CD14-positive monocyte (primary cell): ENCODE results near the gene C19orf44. TPM values are rescaled to one million over a fixed set of nuclear protein-coding genes. Genes with fewer than 3 reads are reported as not detected.

Experiments used
- DNase-seq, 3 donors: peaks; one replicate each; pipeline ENCODE4 v3.0.0-alpha.2; 2011 to 2022
- H2AFZ ChIP-seq: 2 replicates; pipeline ENCODE4 v1.6.0; 2012; ENCODE audit warnings: mild to moderate bottlenecking, low read depth, low read length, inconsistent platforms; ENCODE audit not compliant: insufficient read depth, poor library complexity, severe bottlenecking
- H3K27ac ChIP-seq, 2 donors: 1 replicate in 1 of 2; 2 replicates in 1 of 2; pipeline ENCODE4 v1.5.1; 2012 to 2013; ENCODE audit warnings: low read length in 2 of 2, control low read depth in 1 of 2, inconsistent platforms in 1 of 2, low read depth in 1 of 2, mild to moderate bottlenecking in 1 of 2
- H3K27me3 ChIP-seq, 2 donors: one replicate each; pipeline versions ENCODE4 v1.6.0 to v1.6.1; 2011 to 2013; ENCODE audit warnings: low read length in 2 of 2; ENCODE audit not compliant: control insufficient read depth in 2 of 2, insufficient read depth in 2 of 2
- H3K36me3 ChIP-seq, 2 donors: replicated peaks in 1 of 2; 1 replicate in 1 of 2; 2 replicates in 1 of 2; pipeline versions ENCODE4 v1.5.1 to v1.6.1; 2012 to 2013; ENCODE audit warnings: low read length in 2 of 2, control low read depth in 1 of 2, inconsistent platforms in 1 of 2, mild to moderate bottlenecking in 1 of 2; ENCODE audit not compliant: insufficient read depth in 2 of 2, control insufficient read depth in 1 of 2
- H3K4me1 ChIP-seq, 2 donors: 1 replicate in 1 of 2; 2 replicates in 1 of 2; pipeline versions ENCODE4 v1.5.1 to v1.6.1; 2012 to 2013; ENCODE audit warnings: low read length in 2 of 2, control low read depth in 1 of 2, inconsistent platforms in 1 of 2, mild to moderate bottlenecking in 1 of 2, moderate library complexity in 1 of 2; ENCODE audit not compliant: insufficient read depth in 2 of 2, control insufficient read depth in 1 of 2
- H3K4me2 ChIP-seq: replicated peaks from 2 replicates; pipeline ENCODE3; 2012; ENCODE audit warnings: low read length, moderate library complexity, mild to moderate bottlenecking; ENCODE audit not compliant: poor library complexity, severe bottlenecking; ENCODE audit errors: extremely low read depth
- H3K4me3 ChIP-seq, 3 experiments: fragments of 200-600 bp in 1 of 3; sonication (generic) in 1 of 3; replicated peaks in 1 of 3; 1 replicate in 2 of 3; 2 replicates in 1 of 3; pipeline ENCODE4 v1.5.1; 2011 to 2013; ENCODE audit warnings: low read length in 3 of 3, mild to moderate bottlenecking in 3 of 3, control low read depth in 2 of 3, low read depth in 2 of 3, inconsistent platforms in 1 of 3, moderate library complexity in 1 of 3
- H3K79me2 ChIP-seq: 2 replicates; pipeline ENCODE4 v1.6.0; 2012; ENCODE audit warnings: mild to moderate bottlenecking, control low read depth, inconsistent platforms, low read length, moderate library complexity; ENCODE audit not compliant: insufficient read depth
- H3K9ac ChIP-seq: 2 replicates; pipeline ENCODE4 v1.6.0; 2017; ENCODE audit warnings: low read length, mild to moderate bottlenecking; ENCODE audit not compliant: insufficient read depth, poor library complexity, severe bottlenecking
- H3K9me3 ChIP-seq, 2 donors: replicated peaks in 1 of 2; 1 replicate in 1 of 2; 2 replicates in 1 of 2; pipeline versions ENCODE4 v1.5.1 to v1.6.1; 2012 to 2013; ENCODE audit warnings: low read length in 2 of 2, control low read depth in 1 of 2; ENCODE audit not compliant: control insufficient read depth in 1 of 2, insufficient read depth in 1 of 2
- H4K20me1 ChIP-seq: 2 replicates; pipeline ENCODE4 v1.6.0; 2012; ENCODE audit warnings: mild to moderate bottlenecking, low read length, control low read depth, moderate library complexity; ENCODE audit not compliant: insufficient read depth
- H3K27ac Mint-ChIP-seq, 7 donors: one replicate each; pipeline ENCODE4 v1.8.0; 2020; ENCODE audit warnings: mild to moderate bottlenecking in 7 of 7, mixed read lengths in 7 of 7, moderate library complexity in 6 of 7, inconsistent platforms in 2 of 7
- H3K27me3 Mint-ChIP-seq, 3 donors: one replicate each; pipeline ENCODE4 v1.8.0; 2021 to 2022; ENCODE audit warnings: low read depth in 3 of 3, mild to moderate bottlenecking in 3 of 3, mixed read lengths in 3 of 3, moderate library complexity in 3 of 3, inconsistent platforms in 1 of 3
- H3K36me3 Mint-ChIP-seq, 2 donors: one replicate each; pipeline ENCODE4 v1.8.0; 2020; ENCODE audit warnings: mixed read lengths in 2 of 2, inconsistent platforms in 1 of 2, mild to moderate bottlenecking in 1 of 2
- H3K4me1 Mint-ChIP-seq: one replicate; pipeline ENCODE4 v1.8.0; 2020; ENCODE audit warnings: mild to moderate bottlenecking, mixed read lengths
- H3K4me3 Mint-ChIP-seq, 2 donors: one replicate each; pipeline ENCODE4 v1.8.0; 2020; ENCODE audit warnings: mild to moderate bottlenecking in 2 of 2, mixed read lengths in 2 of 2, moderate library complexity in 1 of 2
- H3K9me3 Mint-ChIP-seq, 7 donors: one replicate each; pipeline ENCODE4 v1.8.0; 2020 to 2022; ENCODE audit warnings: mixed read lengths in 7 of 7, mild to moderate bottlenecking in 6 of 7, moderate library complexity in 6 of 7, inconsistent platforms in 2 of 7
- CTCF ChIP-seq: fragments of 200-600 bp; IDR thresholded peaks from one replicate; pipeline ENCODE4 v1.8.0; 2022; ENCODE audit warnings: antibody characterized with exemption, mild to moderate bottlenecking
- WGBS: methylation state at CpG from one replicate; pipeline ENCODE4 v1.1.5; 2013; ENCODE audit warnings: missing lambda C conversion rate; ENCODE audit not compliant: insufficient coverage; 5-methylcytosine and 5-hydroxymethylcytosine counted together
- intact Hi-C, 2 donors: fragments of 100-400 bp; cut with micrococcal nuclease; formaldehyde crosslinking; loops; one replicate each; pipeline versions ENCODE4 v1.15.0 to v1.15.1; 2023
- polyA plus RNA-seq, 3 donors: library from polyadenylated mRNA; depleted of rRNA in 1 of 3; unstranded in 2 of 3; stranded (reverse) in 1 of 3; fragments of 300-500 nt in 2 of 3; fragments of >200 nt in 1 of 3; fragmentation: Illumina TruSeq in 2 of 3; gene quantifications; 1 replicate in 2 of 3; 2 replicates in 1 of 3; pipeline ENCODE4 v1.2.3, GENCODE V29; 2012 to 2021

C19orf44 gene
- polyA plus RNA-seq, 3 donors: 0.58 to 0.65 TPM; not detected in 1

- no peak for DNase-seq
- intact Hi-C loops: no loop called here
These were observed 58.6 kb downstream of the C19orf44 start for GRCh38 chr19:16554776-16555175.

GRCh38 chr19:16559780-16560276 lies 63.6 kb downstream of the C19orf44 start:
- no peak overlapping the region for H3K4me2 ChIP-seq
- no peak overlapping the region for H3K27ac ChIP-seq
- no peaks in the 10 kb centered on the region for H3K9me3 Mint-ChIP-seq
- H3K4me3 Mint-ChIP-seq: no peak overlapping the region
- WGBS: 98% methylated on average over 6 of the region's 10 CpGs
- H3K4me3 ChIP-seq: no peak overlapping the region
- H3K4me1 Mint-ChIP-seq: no peaks in the 10 kb centered on the region
- intact Hi-C loops: no loop called here
- H3K27me3 ChIP-seq: no peaks in the 10 kb centered on the region
- H4K20me1 ChIP-seq: peaks cover 4% of the 10 kb centered on the region
- no peak for DNase-seq
- no peak overlapping the region for H3K9ac ChIP-seq
- no peak for TF ChIP-seq CTCF
- H3K9me3 ChIP-seq: no peaks in the 10 kb centered on the region
- no peak overlapping the region for H3K27ac Mint-ChIP-seq
- no peaks in the 10 kb centered on the region for H3K4me1 ChIP-seq
- H2AFZ ChIP-seq: no peak overlapping the region
- H3K27me3 Mint-ChIP-seq: peaks cover 0 to 2% (median 0%) of the 10 kb centered on the region in 3 donors
- peaks cover 55 to 88% of the 10 kb centered on the region in 2 donors for H3K36me3 ChIP-seq
- H3K79me2 ChIP-seq: no peaks in the 10 kb centered on the region
- peaks cover 69 to 91% of the 10 kb centered on the region in 2 donors for H3K36me3 Mint-ChIP-seq

More at GRCh38 chr19:16554776-16555175, 58.6 kb downstream of the C19orf44 start:
- no peak overlapping the region for H2AFZ ChIP-seq
- peaks cover 0 to 2% (median 0%) of the 10 kb centered on the region in 3 donors for H3K27me3 Mint-ChIP-seq
- H3K9me3 Mint-ChIP-seq: no peaks in the 10 kb centered on the region
- H3K4me2 ChIP-seq: no peak overlapping the region
- no peak overlapping the region for H3K9ac ChIP-seq
- no peaks in the 10 kb centered on the region for H3K4me1 ChIP-seq
- H3K27me3 ChIP-seq: no peaks in the 10 kb centered on the region
- no peak overlapping the region for H3K27ac ChIP-seq
- H3K79me2 ChIP-seq: no peaks in the 10 kb centered on the region
- no peaks in the 10 kb centered on the region for H3K4me1 Mint-ChIP-seq
- peak overlapping the region in 3 of 7 donors; percentile 6 to 59 (median 38) for H3K27ac Mint-ChIP-seq
- no peak for TF ChIP-seq CTCF
- H3K4me3 ChIP-seq: no peak overlapping the region
- no CpG with 5 or more reads among the region's 8 CpGs for WGBS
- no peaks in the 10 kb centered on the region for H3K9me3 ChIP-seq
- peaks cover 62 to 90% of the 10 kb centered on the region in 2 donors for H3K36me3 Mint-ChIP-seq
- no peak overlapping the region for H3K4me3 Mint-ChIP-seq
- H4K20me1 ChIP-seq: peaks cover 4% of the 10 kb centered on the region
- peaks cover 52 to 89% of the 10 kb centered on the region in 2 donors for H3K36me3 ChIP-seq
